Measurements from ENCODE around the gene NCKIPSD.

Gene NCKIPSD

GRCh38 chr3:48644898-48645760, 40.6 kb downstream of the NCKIPSD start:
- DNase-seq = no peak

- DNase-seq = no peak
These were observed 43.1 kb downstream of the NCKIPSD start for GRCh38 chr3:48642605-48643004.

- no peak for DNase-seq
These were observed 44.3 kb downstream of the NCKIPSD start for GRCh38 chr3:48641396-48641795.

- DNase-seq = no peak
These were observed 45.6 kb downstream of the NCKIPSD start for GRCh38 chr3:48639944-48640606.

- no peak for DNase-seq
These were observed 48.4 kb downstream of the NCKIPSD start for GRCh38 chr3:48637305-48637704.

GRCh38 chr3:48636149-48636655, 49.5 kb downstream of the NCKIPSD start:
- no peak for DNase-seq

GRCh38 chr3:48635222-48636021, 50.3 kb downstream of the NCKIPSD start, which contains the start of gene SLC26A6:
SLC26A6 (minus strand) TSS chr3:48635461; CDS start chr3:48635393, 68 bp downstream.
- DNase-seq = peak; percentile 87 to 90

GRCh38 chr3:48634661-48635221, 51.0 kb downstream of the NCKIPSD start:
- DNase-seq = peak; percentile 7 to 10

GRCh38 chr3:48633743-48634142, 52.0 kb downstream of the NCKIPSD start:
- no peak for DNase-seq

- DNase-seq = no peak
These were observed 52.5 kb downstream of the NCKIPSD start for GRCh38 chr3:48633256-48633655.

GRCh38 chr3:48631516-48632448, 53.9 kb downstream of the NCKIPSD start:
- DNase-seq = no peak

- DNase-seq = no peak
These were observed 54.9 kb downstream of the NCKIPSD start for GRCh38 chr3:48630833-48631232.

- no peak for DNase-seq
These were observed 55.3 kb downstream of the NCKIPSD start for GRCh38 chr3:48630407-48630806.

GRCh38 chr3:48629894-48630293, 55.8 kb downstream of the NCKIPSD start:
- no peak for DNase-seq

- no peak for DNase-seq
These were observed 57.3 kb downstream of the NCKIPSD start for GRCh38 chr3:48628277-48629017.

GRCh38 chr3:48625600-48625999, 60.1 kb downstream of the NCKIPSD start:
- DNase-seq = no peak

GRCh38 chr3:48624767-48625166, 60.9 kb downstream of the NCKIPSD start:
- no peak for DNase-seq

GRCh38 chr3:48623851-48624547, 61.7 kb downstream of the NCKIPSD start:
- DNase-seq = peak; percentile 66 to 92
